Heart right ventricle (tissue), 16 donors: ENCODE data around the gene CLIC6. TPM values are rescaled to one million over a fixed set of nuclear protein-coding genes. Genes with fewer than 3 reads are reported as not detected.

Experiments used
- ATAC-seq, 8 donors: fragments of 200-7000 bp; cut with Tn5 transposase; one replicate each; pipeline ENCODE4 v1.9.1; 2020; ENCODE audit warnings: mild to moderate bottlenecking in 8 of 8, moderate library complexity in 8 of 8, moderate number of reproducible peaks in 1 of 8
- DNase-seq, 2 donors: peaks; one replicate each; pipeline ENCODE4 v3.0.0-alpha.2; 2020
- H3K27ac ChIP-seq, 10 donors: fragments of 200-600 bp; sonication (generic) in 2 of 10; one replicate each; pipeline versions ENCODE4 v1.5.0 to v1.8.0; 2020 to 2022; ENCODE audit warnings: mild to moderate bottlenecking in 3 of 10
- H3K27me3 ChIP-seq, 7 donors: fragments of 200-600 bp; one replicate each; pipeline ENCODE4 v1.8.0; 2021 to 2022; ENCODE audit warnings: mild to moderate bottlenecking in 2 of 7
- H3K36me3 ChIP-seq, 9 donors: fragments of 200-600 bp; sonication (generic) in 1 of 9; one replicate each; pipeline versions ENCODE4 v1.5.0 to v1.8.0; 2020 to 2022; ENCODE audit warnings: mild to moderate bottlenecking in 2 of 9
- H3K4me1 ChIP-seq, 9 donors: fragments of 200-600 bp; sonication (generic) in 1 of 9; one replicate each; pipeline versions ENCODE4 v1.5.0 to v1.8.0; 2020 to 2022; ENCODE audit warnings: mild to moderate bottlenecking in 4 of 9
- H3K4me3 ChIP-seq, 10 donors: fragments of 200-600 bp; sonication (generic) in 2 of 10; one replicate each; pipeline versions ENCODE4 v1.5.0 to v1.8.0; 2020 to 2022; ENCODE audit warnings: mild to moderate bottlenecking in 7 of 10, moderate library complexity in 2 of 10
- H3K9me3 ChIP-seq, 11 donors: fragments of 200-600 bp in 10 of 11; sonication (generic) in 2 of 11; one replicate each; pipeline versions ENCODE4 v1.5.0 to v1.8.0; 2013 to 2022; ENCODE audit warnings: mild to moderate bottlenecking in 2 of 11, control low read depth in 1 of 11, moderate library complexity in 1 of 11
- CTCF ChIP-seq, 9 donors: fragments of 200-600 bp; sonication (generic) in 2 of 9; IDR thresholded peaks; one replicate each; pipeline versions ENCODE4 v1.5.0 to v1.8.0; 2021 to 2022; ENCODE audit warnings: antibody characterized with exemption in 9 of 9, mild to moderate bottlenecking in 5 of 9, moderate library complexity in 1 of 9
- WGBS, 2 donors: extraction: QIAGEN DNeasy Blood & Tissue Kit; methylation state at CpG; one replicate each; pipeline ENCODE4 v1.1.7; 2013; ENCODE audit warnings: inconsistent platforms in 1 of 2; 5-methylcytosine and 5-hydroxymethylcytosine counted together
- intact Hi-C, 10 donors: fragments of 100-400 bp; cut with DNase I; formaldehyde crosslinking; loops; one replicate each; pipeline versions ENCODE4 v1.11.1 to v1.14.2; 2022
- long read RNA-seq, 3 donors: library from polyadenylated mRNA; unstranded; transcript quantifications; one replicate each; pipeline ENCODE4 v2.0.0, GENCODE V29; 2020 to 2021
- polyA plus RNA-seq, 2 donors: library from polyadenylated mRNA; stranded (reverse); fragments of 200-250 nt; gene quantifications; one replicate each; pipeline ENCODE4 v1.2.3, GENCODE V29; 2013
- total RNA-seq, 10 donors: library from RNA; stranded (reverse); fragmentation: NEBNext Ultra II Directional in 3 of 10; extraction: Animal tissue kit (Norgen Biotek cat#: 25700) in 3 of 10; gene quantifications; one replicate each; pipeline versions ENCODE4 v1.2.1 to v1.2.4, GENCODE V29; 2021 to 2023
- donor health status: Arrhythmogenic right ventricular cardiomyopathy.
- donor health status: ischemic (EF 13 %, LVEDD 7.1; RV severe dilation, severe dysfunction).
- donor health status: healthy with polysubstance abuse.
- donor health status: DM: no; HTN: yes; CAD: no.
- donor health status: DM: no; HTN: no; CAD: no.
- donor health status: ischemic (EF 25% LVEDD 6.9; RV normal size, moderate dysfunction).
- donor health status: ischemic (EF 25% LVEDD 5.7; RV mildly dilated, moderate dysfunction).
- donor health status: healthy.
- donor health status: DM: yes; HTN: yes; CAD: no.
- donor health status: Ischemic cardiomyopathy.
- donor health status: ischemic (EF 35%, LVEDD 5.7; RV mildly dilated, moderate dysfunction).
- donor health status: nonischemic (EF 11% LVEDD 7.7; RV severe dilation, severe dysfunction).
- donor health status: DM: yes; HTN: yes; CAD: no.
- donor health status: PGD.
- donor health status: ischemic (EF 29% LVEDD 5.4; RV normal size, mild dysfunction).
- donor health status: nonischemic (EF 23%, LVEDD 6.1; RV moderate dilation, normal function).

Gene CLIC6
- total RNA-seq (1 to 10 TPM in 7 of 10 donors, under 1 TPM in 3; 0.21 to 8.1 (median 3.0) TPM), polyA plus RNA-seq (1 to 10 TPM in 1 of 2 donors, under 1 TPM in 1; 0.71 to 2.6 TPM)
- long read RNA-seq, donor 1, partial matches to known transcripts: 0 of 3 reads
- long read RNA-seq, donor 1, other reads (novel, unspliced or antisense): 2 of 3 reads
- long read RNA-seq, donor 2, partial matches to known transcripts: 0 of 2 reads
- long read RNA-seq, donor 2, other reads (novel, unspliced or antisense): 0 of 2 reads
- long read RNA-seq, donor 3, transcript CLIC6-201 (6 exons, 3,806 nt): major isoform, 5 of 8 reads
- long read RNA-seq, donor 3, partial matches to known transcripts: 0 of 8 reads
- long read RNA-seq, donor 3, other reads (novel, unspliced or antisense): 0 of 8 reads

DNA sequence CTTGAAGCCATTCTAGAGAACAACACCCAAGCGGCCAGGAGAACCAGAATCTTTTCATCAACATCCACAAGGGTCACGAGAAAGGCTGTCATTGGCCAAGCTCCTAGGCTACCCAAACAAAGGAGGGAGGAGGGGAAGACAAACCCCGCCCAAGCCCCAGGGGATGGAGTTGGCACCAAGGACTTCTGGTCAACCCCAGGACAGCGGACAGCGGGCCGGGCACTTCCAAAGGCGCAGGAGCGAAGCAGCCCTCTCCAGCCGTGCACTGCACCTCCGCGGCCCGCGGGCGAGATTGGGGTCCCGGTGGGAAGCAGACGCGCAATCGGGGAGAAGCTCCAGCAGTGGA is at the start of gene CLIC6:
TSS of gene CLIC6 (plus strand) at position 192 of the 346 bp plus-strand sequence. CDS start 395 bp downstream, outside the sequence.
- peak within 1 kb of the TSS; percentile 32 to 53 (median 44) for H3K4me3 ChIP-seq
- intact Hi-C loops: no loop called here
- no peak within 1 kb of the TSS for H3K27ac ChIP-seq
- no peak for DNase-seq
- peak in 2 of 8 donors; percentile 32 to 33 for ATAC-seq
- WGBS, 2 donors: 13 to 17% methylated on average over 18 of the region's 18 CpGs
- no peaks in the 10 kb centered on the region for H3K36me3 ChIP-seq
- peaks cover 17 to 66% (median 55%) of the 10 kb centered on the region in 7 donors for H3K27me3 ChIP-seq
- peaks cover 5 to 19% (median 12%) of the 10 kb centered on the region in 9 donors for H3K4me1 ChIP-seq
- TF ChIP-seq CTCF (IDR thresholded peaks at IDR 0.05): no peak
- H3K9me3 ChIP-seq: no peaks in the 10 kb centered on the region

GRCh38 chr21:34619841-34620665 is 48.7 kb upstream of the CLIC6 start:
- Histone ChIP-seq H3K4me3 (no peak overlapping the region), H3K36me3 (no peaks in the 10 kb centered on the region), H3K27ac (peak overlapping the region in 9 of 10 donors; percentile 11 to 77 (median 66)), H3K9me3 (no peaks in the 10 kb centered on the region), H3K4me1 (peaks cover 0 to 38% (median 5%) of the 10 kb centered on the region in 9 donors), H3K27me3 (no peaks in the 10 kb centered on the region)
- 66 to 71% methylated on average over 8 of the region's 8 CpGs for WGBS, 2 donors
- peak; percentile 59 to 93 (median 80) for ATAC-seq
- intact Hi-C loops: loop anchor here in 2 of 10 donors (10.0 kb wide), 2 partner anchors 545 to 705 kb away; partner anchors contain the start of genes ATP5PO (in 1 of the 2), MRPS6 (in 1 of the 2) and SLC5A3 (in 1 of the 2)
- TF ChIP-seq CTCF (IDR thresholded peaks at IDR 0.05): no peak
- peak in 1 of 2 donors; percentile 19 for DNase-seq

GRCh38 chr21:34621434-34622350 is 47.1 kb upstream of the CLIC6 start:
- Histone ChIP-seq H3K36me3 (no peaks in the 10 kb centered on the region), H3K27me3 (no peaks in the 10 kb centered on the region), H3K9me3 (no peaks in the 10 kb centered on the region), H3K4me1 (peaks cover 0 to 33% (median 0%) of the 10 kb centered on the region in 9 donors), H3K27ac (no peak overlapping the region), H3K4me3 (no peak overlapping the region)
- no peak for TF ChIP-seq CTCF (IDR thresholded peaks at IDR 0.05)
- 78 to 89% methylated on average over 4 of the region's 4 CpGs for WGBS, 2 donors
- ATAC-seq: no peak
- intact Hi-C loops: no loop called here
- DNase-seq: no peak
